GM23248 (cell line): Measurements from ENCODE around the gene FHL1.

Source experiments
- EZH2 ChIP-seq: fragments of 200-600 bp; sonication (generic); IDR thresholded peaks from 2 replicates; pipeline ENCODE4 v1.6.1; 2018; ENCODE audit warnings: antibody characterized with exemption, mild to moderate bottlenecking; ENCODE audit not compliant: insufficient read depth, poor library complexity, severe bottlenecking
- EZH2phosphoT487 ChIP-seq: fragments of 200-600 bp; sonication (generic); IDR thresholded peaks from 2 replicates; pipeline ENCODE4 v1.6.1; 2018; ENCODE audit warnings: antibody characterized with exemption, moderate library complexity, mild to moderate bottlenecking, low read depth; ENCODE audit not compliant: insufficient read depth

DNA sequence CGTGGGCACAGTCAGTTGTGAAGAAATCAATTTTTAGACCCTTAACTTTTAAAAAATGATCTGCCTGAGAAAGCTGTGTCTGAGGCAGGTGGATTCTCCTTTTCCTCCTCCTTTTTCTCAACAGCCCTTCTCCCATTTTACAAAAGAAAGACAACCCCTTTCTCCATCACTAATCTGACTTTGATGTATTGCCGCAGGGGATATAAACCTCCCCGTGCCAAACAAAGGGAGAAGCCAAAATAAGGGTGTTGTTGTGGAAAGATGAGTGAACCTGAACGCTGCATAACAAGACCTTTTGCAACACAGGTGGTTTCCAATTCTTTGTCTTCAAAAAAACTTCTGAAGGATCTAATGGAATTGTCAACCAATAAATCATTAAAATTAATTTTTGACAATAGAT is 8.4 kb upstream of the FHL1 start:
- TF ChIP-seq EZH2phosphoT487 (no peak), EZH2 (no peak)
